Activated CD4-positive, alpha-beta memory T cell treated with anti-CD3 and anti-CD28 coated beads, Interleukin-2, amount 10 ng/mL, durations not matched to agents 7 days and 5 days (primary cell): ENCODE data around the gene EIF4A3. TPM values are rescaled to one million over a fixed set of nuclear protein-coding genes. Genes with fewer than 3 reads are reported as not detected.
A peak's percentile ranks its signal among the peaks of the same experiment; 100 is the strongest.

Source experiments
- CTCF ChIA-PET: fragments of 350-600 bp; sonication (Branson Sonifier 250); formaldehyde crosslinking; loops from one replicate; lab custom pipeline; 2021; ENCODE audit warnings: antibody characterized with exemption, inconsistent platforms; lab: Charles Lee
- POLR2A ChIA-PET: fragments of 350-600 bp; sonication (Branson Sonifier 250); formaldehyde crosslinking; loops from one replicate; lab custom pipeline; 2021; ENCODE audit warnings: antibody characterized with exemption; lab: Charles Lee
- DNase-seq: peaks from one replicate; pipeline ENCODE4 v3.0.0-alpha.2; 2020
- H3K27ac Mint-ChIP-seq: one replicate; pipeline ENCODE4 v1.8.0; 2021; ENCODE audit warnings: mild to moderate bottlenecking, mixed read lengths
- H3K27me3 Mint-ChIP-seq: one replicate; pipeline ENCODE4 v1.8.0; 2021; ENCODE audit warnings: mixed read lengths
- H3K36me3 Mint-ChIP-seq: one replicate; pipeline ENCODE4 v1.8.0; 2021; ENCODE audit warnings: low read depth, mixed read lengths
- H3K4me1 Mint-ChIP-seq: one replicate; pipeline ENCODE4 v1.8.0; 2021; ENCODE audit warnings: mixed read lengths
- H3K4me3 Mint-ChIP-seq: one replicate; pipeline ENCODE4 v1.8.0; 2021; ENCODE audit warnings: mild to moderate bottlenecking, mixed read lengths
- H3K9me3 Mint-ChIP-seq: one replicate; pipeline ENCODE4 v1.8.0; 2021; ENCODE audit warnings: mixed read lengths
- total RNA-seq, 2 experiments: library from RNA; stranded (reverse); gene quantifications; one replicate each; pipeline ENCODE4 v1.2.3, GENCODE V29; 2021

EIF4A3 gene
- total RNA-seq, result 100 to 1,000 TPM; 109 to 115 TPM

DNA sequence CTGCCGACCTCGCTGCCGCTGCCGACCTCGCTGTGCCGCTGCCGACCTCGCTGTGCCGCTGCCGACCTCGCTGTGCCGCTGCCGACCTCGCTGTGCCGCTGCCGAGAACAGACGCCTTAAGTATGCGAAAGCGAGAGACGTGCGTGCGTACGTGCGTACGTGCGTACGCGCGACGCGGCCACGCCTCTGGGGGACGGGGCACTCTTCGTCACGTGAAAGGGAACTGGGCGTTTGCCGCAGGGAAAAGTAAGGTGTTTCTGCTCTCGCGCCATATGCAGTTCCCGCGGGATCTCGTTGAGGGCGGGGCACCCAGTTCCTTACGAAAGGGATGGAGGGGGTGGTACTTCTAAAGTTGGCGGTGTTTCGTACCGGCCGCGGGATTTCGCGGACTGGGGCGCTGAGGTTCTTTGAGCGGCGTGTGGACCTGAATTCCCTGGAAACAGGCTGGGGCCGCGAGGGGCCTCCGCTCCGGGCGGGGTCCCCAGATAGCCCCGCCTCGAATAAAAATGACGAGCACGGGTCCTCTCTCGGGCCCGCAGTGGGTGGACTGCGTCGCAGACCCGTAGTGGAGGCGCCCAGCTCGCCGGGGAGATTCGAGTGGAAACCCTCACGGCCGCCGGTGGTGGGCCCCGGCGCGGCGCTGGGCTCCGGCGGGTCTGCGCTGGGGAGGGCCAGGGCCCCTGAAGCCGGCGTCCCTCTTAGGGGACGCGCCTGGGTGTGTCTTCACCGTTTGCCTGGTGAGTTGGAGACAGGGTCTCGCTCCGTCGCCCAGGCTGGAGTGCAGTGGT is at the start of gene EIF4A3:
Gene EIF4A3 (minus strand): TSS at position 94 of the 788 bp plus-strand sequence. CDS start 167 bp downstream, outside the sequence.
- ChIA-PET POLR2A (interaction anchor here (1.1 to 5.3 kb wide), 10 partner anchors 9 to 149 kb away, joined by 3 to 36 read pairs (median 8); partner anchors contain the start of genes GAA, SGSH and SLC26A11), CTCF (interaction anchor here (1.8 kb wide), 1 partner anchor 46 kb away, joined by 9 read pairs; the partner anchor contains the start of gene GAA)
- Mint-ChIP-seq H3K36me3 (peaks cover 53% of the 10 kb centered on the region), H3K4me1 (peaks cover 55% of the 10 kb centered on the region), H3K27ac (peak within 1 kb of the TSS; percentile 84), H3K9me3 (peaks cover 8% of the 10 kb centered on the region), H3K4me3 (peak within 1 kb of the TSS; percentile 87), H3K27me3 (no peaks in the 10 kb centered on the region)
- DNase-seq, result peak; percentile 99

DNA sequence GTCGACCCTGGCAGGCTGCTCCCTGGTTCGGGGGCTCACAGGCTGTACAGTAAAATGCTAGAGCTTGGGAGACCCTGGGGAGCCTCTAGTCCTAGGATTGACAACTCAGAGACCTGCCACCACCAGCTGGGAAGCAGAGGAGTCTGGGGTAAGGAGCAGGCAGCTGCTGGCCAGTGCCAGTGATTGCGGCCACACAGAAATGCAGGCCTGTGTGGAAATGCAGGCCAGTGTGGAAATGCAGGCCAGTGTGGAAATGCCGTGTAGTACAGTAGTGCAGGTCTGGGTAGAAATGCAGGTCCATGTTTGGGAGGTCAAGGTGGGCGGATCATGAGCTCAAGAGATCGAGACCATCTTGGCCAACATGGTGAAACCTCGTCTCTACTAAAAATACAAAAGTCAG is 49.7 kb upstream of the EIF4A3 start:
- H3K27me3 Mint-ChIP-seq, result peaks cover 8% of the 10 kb centered on the region
- POLR2A ChIA-PET, result interaction anchor here (0.8 to 2.2 kb wide), 5 partner anchors 10 to 81 kb away, joined by 3 to 8 read pairs (median 6); no protein-coding TSS in a partner anchor

DNA sequence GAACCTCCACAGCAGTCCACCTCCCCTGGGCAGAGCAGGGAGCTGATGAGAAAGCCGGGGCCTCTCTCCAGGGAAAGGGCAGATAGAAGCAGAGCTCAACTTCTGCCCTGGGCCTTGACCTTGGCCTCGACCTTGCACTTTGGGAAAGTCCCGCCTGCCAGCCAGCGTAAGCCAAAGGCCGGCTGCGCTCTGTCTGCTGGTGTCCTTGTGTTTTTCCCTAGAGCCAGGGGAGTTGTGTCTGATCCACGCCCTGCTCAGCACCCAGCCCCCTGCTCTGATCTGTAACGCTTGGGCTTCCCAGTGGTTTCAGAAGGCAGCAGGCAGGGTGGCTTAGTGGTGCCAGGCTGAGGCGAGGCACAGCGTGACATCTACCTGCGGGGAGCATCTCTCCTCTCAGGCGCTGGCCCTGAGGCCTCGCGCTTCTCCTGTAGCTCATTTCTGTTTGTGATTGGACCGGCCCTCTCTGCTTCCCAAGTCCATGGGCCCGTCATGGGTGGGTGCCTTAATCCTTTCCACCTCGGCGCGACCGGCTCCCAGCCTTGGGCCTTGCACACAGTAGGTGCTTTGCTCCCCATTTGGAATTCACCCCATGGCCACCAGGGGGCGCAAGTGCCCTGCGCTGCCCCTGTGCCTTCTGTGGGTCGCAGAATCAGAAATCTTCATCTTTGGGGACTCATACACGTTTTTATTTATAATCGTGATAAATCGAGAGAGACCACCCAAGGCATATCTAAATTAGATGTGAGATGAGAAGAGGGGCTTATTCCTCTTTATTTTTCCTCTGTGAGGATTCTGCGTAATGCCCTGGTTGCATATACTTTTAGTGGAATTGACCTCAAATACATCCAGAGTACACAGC is 49.0 kb upstream of the EIF4A3 start:
- CTCF ChIA-PET, result interaction anchor here (0.7 to 3.0 kb wide), 12 partner anchors 8 to 189 kb away, joined by 3 to 28 read pairs (median 3); no protein-coding TSS in a partner anchor
- Mint-ChIP-seq H3K36me3 (no peaks in the 10 kb centered on the region), H3K4me1 (no peaks in the 10 kb centered on the region), H3K9me3 (peaks cover 7% of the 10 kb centered on the region), H3K4me3 (no peak overlapping the region), H3K27ac (no peak overlapping the region), H3K27me3 (peaks cover 11% of the 10 kb centered on the region)
- POLR2A ChIA-PET, result interaction anchor here (0.8 to 2.2 kb wide), 14 partner anchors 9 to 82 kb away, joined by 3 to 9 read pairs (median 4); no protein-coding TSS in a partner anchor
- DNase-seq, result peak; percentile 60

More for the DNA sequence above, 49.7 kb upstream of the EIF4A3 start:
- CTCF ChIA-PET, result interaction anchor here (0.9 to 3.0 kb wide), 9 partner anchors 13 to 188 kb away, joined by 3 to 28 read pairs (median 3); no protein-coding TSS in a partner anchor
- Mint-ChIP-seq H3K4me1 (no peaks in the 10 kb centered on the region), H3K9me3 (peaks cover 7% of the 10 kb centered on the region), H3K4me3 (no peak overlapping the region), H3K36me3 (no peaks in the 10 kb centered on the region), H3K27ac (no peak overlapping the region)
- DNase-seq, result no peak

DNA sequence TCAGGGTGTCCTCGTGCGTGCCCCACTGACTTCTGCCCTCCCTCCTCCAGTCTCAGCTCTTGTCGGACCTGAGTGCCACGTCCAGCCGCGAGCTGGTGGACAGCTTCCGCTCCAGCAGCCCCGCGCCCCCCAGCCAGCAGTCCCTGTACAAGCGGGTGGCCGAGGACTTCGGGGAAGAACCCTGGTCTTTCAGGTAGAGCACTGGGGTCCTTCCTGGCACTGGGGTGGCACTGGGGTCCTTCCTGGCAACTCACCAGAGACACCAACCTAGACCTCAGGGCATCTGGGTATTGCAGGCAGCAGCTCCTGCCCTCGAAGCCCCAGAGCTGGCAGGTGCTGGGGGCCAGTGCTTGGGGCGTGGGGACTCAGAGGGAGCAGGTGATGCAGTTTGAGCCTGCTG is 48.2 kb upstream of the EIF4A3 start:
- no peak for DNase-seq
- POLR2A ChIA-PET, result interaction anchor here (0.8 to 2.2 kb wide), 10 partner anchors 12 to 83 kb away, joined by 3 to 9 read pairs (median 4); no protein-coding TSS in a partner anchor
- peaks cover 13% of the 10 kb centered on the region for H3K27me3 Mint-ChIP-seq

DNA sequence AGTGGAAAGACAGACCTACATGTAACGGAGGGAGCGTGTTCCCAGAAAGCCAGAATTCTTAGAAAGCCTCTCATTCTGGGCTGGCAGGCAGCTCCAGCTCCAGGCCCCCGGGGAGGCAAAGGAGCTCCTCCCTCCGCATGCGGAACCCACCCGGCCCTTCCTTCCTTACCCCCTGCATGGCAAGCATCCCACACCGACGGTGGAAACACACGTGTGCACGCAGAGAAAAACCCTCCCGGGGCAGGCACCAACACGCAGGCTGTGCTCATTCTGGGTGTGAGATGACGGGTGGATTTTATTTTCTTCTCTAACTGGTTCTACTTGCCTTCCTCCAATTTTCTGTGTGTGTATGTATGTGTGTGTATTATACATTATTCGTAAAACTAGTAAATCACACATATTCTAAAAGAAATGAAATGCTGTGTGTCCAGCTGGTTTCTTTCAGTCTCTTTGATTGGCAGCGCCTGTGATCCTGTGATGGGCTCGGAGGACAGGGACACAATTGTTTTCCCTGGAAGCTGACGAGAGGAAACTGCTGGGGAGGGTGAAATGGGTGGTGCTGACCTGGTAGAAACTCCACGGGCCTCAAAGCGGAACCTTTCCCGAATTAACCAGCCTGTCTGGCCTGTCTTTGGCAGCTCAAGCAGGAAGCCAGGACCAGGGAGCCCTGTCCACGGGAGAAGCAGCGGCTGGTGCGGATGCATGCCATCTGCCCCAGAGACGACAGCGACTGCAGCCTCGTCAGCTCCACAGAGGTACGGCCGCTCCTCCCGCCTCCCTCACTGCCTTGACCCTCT is 45.1 kb upstream of the EIF4A3 start:
- Mint-ChIP-seq H3K4me1 (no peaks in the 10 kb centered on the region), H3K27me3 (peaks cover 16% of the 10 kb centered on the region), H3K36me3 (no peaks in the 10 kb centered on the region), H3K27ac (no peak overlapping the region), H3K9me3 (peaks cover 7% of the 10 kb centered on the region), H3K4me3 (no peak overlapping the region)
- no peak for DNase-seq
- CTCF ChIA-PET, result interaction anchor here (1.1 kb wide), 1 partner anchor 91 kb away, joined by 4 read pairs; the partner anchor contains the start of gene GAA
- POLR2A ChIA-PET, result interaction anchor here (0.9 kb wide), 1 partner anchor 75 kb away, joined by 3 read pairs; no protein-coding TSS in a partner anchor

More for the DNA sequence above, 48.2 kb upstream of the EIF4A3 start:
- no peak overlapping the region for H3K27ac Mint-ChIP-seq
- no peaks in the 10 kb centered on the region for H3K4me1 Mint-ChIP-seq
- H3K9me3 Mint-ChIP-seq, result peaks cover 7% of the 10 kb centered on the region
- H3K36me3 Mint-ChIP-seq, result no peaks in the 10 kb centered on the region
- CTCF ChIA-PET, result interaction anchor here (0.8 to 3.0 kb wide), 6 partner anchors 7 to 59 kb away, joined by 3 to 28 read pairs (median 4); no protein-coding TSS in a partner anchor
- H3K4me3 Mint-ChIP-seq, result no peak overlapping the region

DNA sequence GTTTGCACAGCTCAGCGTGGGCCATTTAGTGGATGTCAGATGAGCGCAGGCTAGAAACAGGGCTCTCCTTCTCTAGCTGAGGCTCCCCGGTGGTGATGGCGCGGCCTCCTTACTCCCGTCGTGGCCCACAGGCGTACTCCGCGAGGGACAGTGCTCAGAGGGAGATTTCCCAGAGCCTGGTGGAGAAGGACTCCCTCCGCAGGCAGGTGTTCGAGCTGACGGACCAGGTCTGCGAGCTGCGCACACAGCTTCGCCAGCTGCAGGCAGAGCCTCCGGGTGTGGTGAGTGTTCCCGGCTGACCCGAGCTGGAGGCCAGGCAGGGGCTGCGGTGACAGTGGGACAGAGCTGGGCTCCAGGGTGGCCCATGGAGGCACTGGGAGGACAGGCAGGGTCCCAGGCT is 44.3 kb upstream of the EIF4A3 start:
- Mint-ChIP-seq H3K27me3 (peaks cover 20% of the 10 kb centered on the region), H3K4me1 (no peaks in the 10 kb centered on the region), H3K36me3 (no peaks in the 10 kb centered on the region), H3K4me3 (no peak overlapping the region), H3K27ac (no peak overlapping the region), H3K9me3 (peaks cover 7% of the 10 kb centered on the region)
- DNase-seq, result no peak
- POLR2A ChIA-PET, result interaction anchor here (0.5 to 0.9 kb wide), 2 partner anchors 75 to 821 kb away, joined by 3 to 4 read pairs; no protein-coding TSS in a partner anchor
- CTCF ChIA-PET, result interaction anchor here (1.1 kb wide), 1 partner anchor 90 kb away, joined by 4 read pairs; the partner anchor contains the start of gene GAA

DNA sequence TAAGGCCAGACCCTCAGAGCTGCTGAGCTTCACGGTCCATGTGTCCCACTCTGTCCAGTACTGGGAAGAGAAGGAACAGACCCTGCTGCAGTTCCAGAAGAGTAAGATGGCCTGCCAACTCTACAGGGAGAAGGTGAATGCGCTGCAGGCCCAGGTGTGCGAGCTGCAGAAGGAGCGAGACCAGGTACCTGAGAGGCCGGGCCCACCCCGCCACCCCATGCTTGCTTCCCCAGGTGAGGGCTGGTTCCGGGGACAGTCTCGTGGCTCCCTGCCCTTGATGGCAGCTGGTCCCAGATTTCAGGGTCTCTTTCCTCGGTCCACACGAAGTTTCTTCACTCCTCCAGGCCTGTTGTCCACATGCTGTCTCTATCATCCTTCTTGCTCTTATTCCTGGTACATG is 43.8 kb upstream of the EIF4A3 start:
- Mint-ChIP-seq H3K4me3 (no peak overlapping the region), H3K27me3 (peaks cover 20% of the 10 kb centered on the region), H3K27ac (no peak overlapping the region), H3K9me3 (peaks cover 7% of the 10 kb centered on the region), H3K4me1 (no peaks in the 10 kb centered on the region), H3K36me3 (no peaks in the 10 kb centered on the region)
- ChIA-PET CTCF (no interaction called here), POLR2A (no interaction called here)
- DNase-seq, result no peak

DNA sequence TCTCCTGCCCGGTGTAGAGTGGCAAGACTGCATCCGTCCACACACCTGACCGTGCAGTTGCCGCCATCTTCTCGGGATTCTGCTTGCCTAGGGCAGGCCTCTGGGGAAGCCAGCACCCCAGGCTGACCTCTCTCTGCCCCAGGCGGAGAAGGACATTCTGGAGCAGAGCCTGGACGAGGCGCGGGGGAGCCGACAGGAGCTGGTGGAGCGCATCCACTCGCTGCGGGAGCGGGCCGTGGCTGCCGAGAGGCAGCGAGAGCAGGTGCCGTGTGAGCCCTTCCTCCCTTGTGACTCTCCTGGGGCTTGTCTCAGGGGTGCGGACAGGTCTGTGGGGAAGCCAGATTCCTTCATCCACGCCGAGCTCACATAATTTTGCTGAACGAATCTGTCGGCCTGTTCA is 42.7 kb upstream of the EIF4A3 start:
- no peak overlapping the region for H3K4me3 Mint-ChIP-seq
- peaks cover 6% of the 10 kb centered on the region for H3K9me3 Mint-ChIP-seq
- peaks cover 20% of the 10 kb centered on the region for H3K27me3 Mint-ChIP-seq
- no peaks in the 10 kb centered on the region for H3K4me1 Mint-ChIP-seq
- ChIA-PET POLR2A (no interaction called here), CTCF (no interaction called here)
- no peak for DNase-seq
- H3K36me3 Mint-ChIP-seq, result no peaks in the 10 kb centered on the region
- H3K27ac Mint-ChIP-seq, result no peak overlapping the region

DNA sequence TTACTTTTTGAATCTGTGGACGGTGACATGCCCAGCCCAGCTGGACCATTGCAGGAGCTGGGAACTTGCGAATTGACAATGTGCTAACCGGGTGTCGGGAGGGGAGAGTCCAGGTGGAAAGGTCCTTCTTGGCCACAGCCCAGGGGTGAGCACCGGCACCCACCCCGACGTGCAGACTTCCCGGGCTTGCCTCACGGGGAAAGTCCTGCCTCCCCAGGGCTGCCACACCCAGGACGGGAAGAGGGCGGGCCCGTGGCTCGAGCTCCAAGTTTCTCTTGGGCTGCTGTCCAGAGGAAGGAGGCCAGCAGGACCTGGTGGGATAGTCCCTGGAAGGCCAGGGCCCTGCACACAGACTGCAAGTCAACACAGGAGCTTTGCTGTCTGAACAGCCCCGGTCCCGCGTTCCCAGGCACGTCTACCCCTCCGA is 40.6 kb upstream of the EIF4A3 start:
- Mint-ChIP-seq H3K4me1 (no peaks in the 10 kb centered on the region), H3K27ac (no peak overlapping the region), H3K4me3 (no peak overlapping the region), H3K9me3 (no peaks in the 10 kb centered on the region), H3K27me3 (peaks cover 17% of the 10 kb centered on the region), H3K36me3 (no peaks in the 10 kb centered on the region)
- ChIA-PET CTCF (interaction anchor here (0.6 to 1.0 kb wide), 2 partner anchors 8 to 86 kb away, joined by 3 to 4 read pairs; no protein-coding TSS in a partner anchor), POLR2A (interaction anchor here (1.5 kb wide), 1 partner anchor 9 kb away, joined by 6 read pairs; no protein-coding TSS in a partner anchor)
- DNase-seq, result no peak

DNA sequence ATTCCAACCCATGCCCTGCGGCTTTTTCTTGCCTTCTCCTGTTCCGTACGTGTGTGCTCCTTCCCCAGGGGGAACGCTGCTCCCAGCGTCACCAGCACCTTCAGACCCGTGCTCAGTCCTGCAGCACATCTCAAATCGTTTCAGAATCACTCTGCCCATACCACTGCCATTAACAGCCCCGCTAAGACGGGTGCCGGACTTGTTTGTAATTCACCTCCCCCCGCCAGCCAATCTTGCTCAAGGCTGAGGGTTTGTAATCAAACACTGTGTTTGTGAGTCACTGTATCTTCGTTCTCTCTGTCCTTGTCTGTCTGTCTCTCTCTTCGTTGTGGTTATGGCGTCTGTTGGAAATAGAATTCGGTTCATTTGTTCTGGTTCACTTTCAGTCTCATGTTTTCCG is 40.2 kb upstream of the EIF4A3 start:
- ChIA-PET CTCF (no interaction called here), POLR2A (interaction anchor here (1.5 kb wide), 1 partner anchor 9 kb away, joined by 6 read pairs; no protein-coding TSS in a partner anchor)
- Mint-ChIP-seq H3K9me3 (no peaks in the 10 kb centered on the region), H3K4me1 (no peaks in the 10 kb centered on the region), H3K36me3 (no peaks in the 10 kb centered on the region), H3K27me3 (peaks cover 16% of the 10 kb centered on the region), H3K4me3 (no peak overlapping the region), H3K27ac (no peak overlapping the region)
- DNase-seq, result no peak

DNA sequence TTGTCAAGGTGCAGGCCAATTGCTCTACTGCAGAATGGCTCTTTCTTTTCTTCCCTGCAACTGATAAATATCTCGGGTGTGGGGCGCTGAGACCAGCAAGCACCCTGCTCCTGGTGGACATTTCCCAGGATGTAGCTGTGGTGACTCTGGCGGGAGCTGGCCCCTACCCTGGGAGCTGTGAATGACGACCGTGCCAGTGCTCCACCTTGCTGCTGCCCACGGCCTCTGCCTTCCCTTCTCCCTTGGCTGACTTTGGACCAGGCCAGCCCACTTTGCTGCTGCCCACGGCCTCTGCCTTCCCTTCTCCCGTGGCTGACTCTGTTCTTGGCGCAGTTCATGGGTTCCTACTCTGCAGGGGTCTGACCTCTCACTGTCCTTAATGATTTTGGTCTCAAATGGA is 39.0 kb upstream of the EIF4A3 start:
- Mint-ChIP-seq H3K27me3 (peaks cover 9% of the 10 kb centered on the region), H3K4me1 (no peaks in the 10 kb centered on the region), H3K36me3 (no peaks in the 10 kb centered on the region), H3K9me3 (no peaks in the 10 kb centered on the region), H3K4me3 (no peak overlapping the region), H3K27ac (no peak overlapping the region)
- POLR2A ChIA-PET, result no interaction called here
- no peak for DNase-seq
- CTCF ChIA-PET, result no interaction called here
